ENCODE measurements around the gene RASA3.

RASA3 gene

GRCh38 chr13:114004420-114005205, 127.8 kb downstream of the RASA3 start:
- Mint-ChIP-seq H3K4me1 (no peaks in the 10 kb centered on the region), H3K27ac (peak overlapping the region; percentile 62), H3K9me3 (no peaks in the 10 kb centered on the region), H3K27me3 (no peaks in the 10 kb centered on the region), H3K4me3 (no peak overlapping the region), H3K36me3 (peaks cover 25% of the 10 kb centered on the region)
- DNase-seq, result no peak
- CTCF ChIA-PET, result no interaction called here

GRCh38 chr13:114002771-114003321, 129.6 kb downstream of the RASA3 start:
- Mint-ChIP-seq H3K27me3 (no peaks in the 10 kb centered on the region), H3K9me3 (no peaks in the 10 kb centered on the region), H3K4me3 (no peak overlapping the region), H3K36me3 (peaks cover 31% of the 10 kb centered on the region), H3K4me1 (no peaks in the 10 kb centered on the region), H3K27ac (no peak overlapping the region)
- no peak for DNase-seq
- CTCF ChIA-PET, result no interaction called here

GRCh38 chr13:114002009-114002544, 130.3 kb downstream of the RASA3 start:
- CTCF ChIA-PET, result no interaction called here
- H3K27ac Mint-ChIP-seq, result no peak overlapping the region
- DNase-seq, result no peak
- H3K27me3 Mint-ChIP-seq, result no peaks in the 10 kb centered on the region
- H3K4me1 Mint-ChIP-seq, result no peaks in the 10 kb centered on the region
- peaks cover 35% of the 10 kb centered on the region for H3K36me3 Mint-ChIP-seq
- H3K9me3 Mint-ChIP-seq, result no peaks in the 10 kb centered on the region
- no peak overlapping the region for H3K4me3 Mint-ChIP-seq

- no peak overlapping the region for H3K4me3 Mint-ChIP-seq
- DNase-seq, result no peak
- CTCF ChIA-PET, result no interaction called here
- no peaks in the 10 kb centered on the region for H3K4me1 Mint-ChIP-seq
- H3K9me3 Mint-ChIP-seq, result no peaks in the 10 kb centered on the region
- H3K27me3 Mint-ChIP-seq, result no peaks in the 10 kb centered on the region
- H3K27ac Mint-ChIP-seq, result no peak overlapping the region
- H3K36me3 Mint-ChIP-seq, result peaks cover 36% of the 10 kb centered on the region
Observed at GRCh38 chr13:114001331-114002008, 131.0 kb downstream of the RASA3 start.

GRCh38 chr13:114000151-114001040, 132.0 kb downstream of the RASA3 start:
- no peaks in the 10 kb centered on the region for H3K4me1 Mint-ChIP-seq
- H3K4me3 Mint-ChIP-seq, result no peak overlapping the region
- no peaks in the 10 kb centered on the region for H3K27me3 Mint-ChIP-seq
- H3K36me3 Mint-ChIP-seq, result peaks cover 36% of the 10 kb centered on the region
- H3K27ac Mint-ChIP-seq, result no peak overlapping the region
- no peaks in the 10 kb centered on the region for H3K9me3 Mint-ChIP-seq
- CTCF ChIA-PET, result no interaction called here
- DNase-seq, result no peak

GRCh38 chr13:113999618-113999910, 132.9 kb downstream of the RASA3 start:
- no peak overlapping the region for H3K4me3 Mint-ChIP-seq
- peaks cover 38% of the 10 kb centered on the region for H3K36me3 Mint-ChIP-seq
- CTCF ChIA-PET, result no interaction called here
- H3K4me1 Mint-ChIP-seq, result no peaks in the 10 kb centered on the region
- H3K27ac Mint-ChIP-seq, result no peak overlapping the region
- no peaks in the 10 kb centered on the region for H3K27me3 Mint-ChIP-seq
- no peaks in the 10 kb centered on the region for H3K9me3 Mint-ChIP-seq
- DNase-seq, result no peak

DNA sequence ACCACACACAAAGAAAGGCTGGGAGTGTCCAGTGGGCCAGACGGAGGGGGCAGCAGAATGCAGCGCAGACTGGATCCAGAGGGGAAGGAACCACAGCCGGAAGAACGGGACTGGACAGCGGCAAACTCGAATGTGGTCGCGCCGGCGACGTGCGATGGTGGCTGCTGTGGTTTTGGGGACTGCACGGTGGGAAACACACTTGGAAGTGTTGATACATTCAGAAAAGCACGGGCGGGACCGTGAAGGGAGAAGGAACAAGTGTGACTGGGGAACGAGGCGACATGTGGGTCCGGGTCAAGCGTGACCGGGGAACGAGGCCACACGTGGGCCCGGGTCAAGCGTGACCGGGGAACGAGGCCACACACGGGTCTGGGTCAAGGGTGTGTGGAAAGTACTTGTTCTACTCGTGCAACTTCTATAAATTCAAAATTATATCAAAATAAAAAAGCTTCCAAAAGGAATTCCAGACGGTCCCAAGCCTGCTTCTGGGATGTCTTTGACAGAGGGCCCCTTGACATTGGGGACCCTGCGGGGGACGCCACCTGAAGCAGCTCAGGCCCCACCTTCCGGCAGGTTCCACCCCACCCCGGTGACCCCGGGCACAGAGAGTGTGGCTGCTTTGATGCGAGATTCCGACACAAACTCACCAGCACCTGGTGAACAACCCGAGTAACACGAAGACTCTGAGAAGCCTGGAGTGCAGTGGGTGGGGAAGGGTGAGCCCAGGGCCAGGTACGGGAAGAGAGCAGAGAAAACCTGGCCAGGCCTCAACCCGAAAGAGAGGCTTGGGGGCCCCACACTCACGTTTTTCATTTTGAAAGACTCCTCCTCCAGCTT, 133.4 kb downstream of the RASA3 start:
- Mint-ChIP-seq H3K27me3 (no peaks in the 10 kb centered on the region), H3K9me3 (no peaks in the 10 kb centered on the region), H3K36me3 (peaks cover 42% of the 10 kb centered on the region), H3K4me1 (no peaks in the 10 kb centered on the region), H3K27ac (peak overlapping the region; percentile 72), H3K4me3 (no peak overlapping the region)
- DNase-seq, result no peak
- CTCF ChIA-PET, result no interaction called here

DNA sequence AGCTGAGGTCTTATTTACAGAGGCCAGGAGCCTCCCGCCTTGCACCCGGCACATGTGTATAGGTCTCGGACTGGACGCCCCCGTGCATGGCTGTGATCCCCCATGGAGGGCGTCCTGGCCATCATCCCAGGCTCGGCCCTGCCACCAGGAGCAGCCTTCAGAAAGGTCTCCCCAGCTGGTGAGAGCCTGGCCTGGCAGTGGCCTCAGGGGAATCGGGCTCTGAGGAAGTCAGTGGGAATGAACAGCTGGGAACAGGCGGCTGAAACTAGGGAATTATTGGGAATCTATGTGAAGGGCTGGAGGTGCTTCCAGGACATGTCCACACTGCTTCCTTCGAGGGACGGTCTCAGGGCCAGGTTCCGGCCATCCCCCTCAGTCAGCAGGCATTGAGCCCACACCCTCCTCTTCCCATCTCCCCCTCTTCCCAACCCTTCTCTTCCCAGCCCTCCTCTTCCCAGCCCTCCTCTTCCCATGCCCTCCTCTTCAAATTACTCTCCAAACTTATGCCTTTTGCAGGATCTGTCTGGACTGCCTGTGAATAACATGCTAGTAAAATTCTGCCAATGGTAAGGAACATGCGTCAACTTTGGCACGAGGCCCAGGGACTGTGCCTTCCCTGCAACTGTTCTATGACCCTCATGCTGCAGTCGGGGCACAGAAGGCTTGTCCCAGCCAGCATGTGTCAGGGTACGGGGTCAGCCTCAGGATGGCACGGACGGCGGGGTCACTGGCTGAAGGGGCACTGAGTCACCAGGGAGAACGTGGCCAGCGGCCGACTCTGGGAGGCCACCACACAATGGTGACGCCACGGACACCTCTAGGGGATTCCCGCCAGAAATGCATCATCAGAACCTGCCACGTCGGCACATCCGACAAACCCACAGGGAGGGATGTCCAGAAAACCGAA, 134.3 kb downstream of the RASA3 start:
- Mint-ChIP-seq H3K4me1 (no peaks in the 10 kb centered on the region), H3K27me3 (no peaks in the 10 kb centered on the region), H3K36me3 (peaks cover 44% of the 10 kb centered on the region), H3K4me3 (no peak overlapping the region), H3K9me3 (no peaks in the 10 kb centered on the region), H3K27ac (peak overlapping the region; percentile 72)
- CTCF ChIA-PET, result no interaction called here
- DNase-seq, result no peak

- CTCF ChIA-PET, result no interaction called here
- H3K27ac Mint-ChIP-seq, result no peak overlapping the region
Observed at GRCh38 chr13:113996912-113997745, 135.3 kb downstream of the RASA3 start.

GRCh38 chr13:113996081-113996911, 136.1 kb downstream of the RASA3 start:
- CTCF ChIA-PET, result no interaction called here
- no peaks in the 10 kb centered on the region for H3K27me3 Mint-ChIP-seq
- H3K36me3 Mint-ChIP-seq, result peaks cover 58% of the 10 kb centered on the region
- peaks cover 3% of the 10 kb centered on the region for H3K9me3 Mint-ChIP-seq
- DNase-seq, result no peak
- peaks cover 3% of the 10 kb centered on the region for H3K4me1 Mint-ChIP-seq
- no peak overlapping the region for H3K27ac Mint-ChIP-seq
- H3K4me3 Mint-ChIP-seq, result no peak overlapping the region

More at GRCh38 chr13:113996912-113997745, 135.3 kb downstream of the RASA3 start:
- Mint-ChIP-seq H3K4me1 (no peaks in the 10 kb centered on the region), H3K36me3 (peaks cover 54% of the 10 kb centered on the region), H3K27me3 (no peaks in the 10 kb centered on the region), H3K4me3 (no peak overlapping the region), H3K9me3 (no peaks in the 10 kb centered on the region)
- no peak for DNase-seq

DNA sequence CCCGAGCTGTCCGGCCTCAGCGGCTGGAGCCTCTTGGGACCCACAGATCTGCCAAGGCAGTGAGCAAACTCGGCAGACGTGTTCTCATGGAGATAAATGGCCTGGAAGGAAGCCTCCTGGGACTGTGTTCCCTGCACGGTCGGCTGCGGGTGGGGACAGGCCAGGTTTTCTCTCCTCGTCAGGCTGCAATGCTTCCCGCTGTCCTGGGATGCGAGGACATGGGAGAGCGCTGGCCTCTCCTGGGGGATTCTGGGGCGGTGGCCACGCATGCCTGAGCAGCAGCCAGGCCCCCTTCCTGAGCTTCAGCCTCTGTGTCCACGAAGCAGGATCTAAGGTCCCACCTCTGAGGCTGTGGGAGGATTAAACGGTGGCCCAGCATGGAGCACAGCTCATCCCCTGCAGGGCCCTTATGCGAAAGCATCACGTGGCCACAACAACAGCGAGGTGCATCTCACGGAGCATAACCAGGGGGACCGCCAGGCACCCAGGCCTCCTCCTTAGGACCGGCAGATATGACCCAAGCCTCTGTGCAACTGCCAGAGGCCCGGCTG, 137.3 kb downstream of the RASA3 start:
- Mint-ChIP-seq H3K27me3 (no peaks in the 10 kb centered on the region), H3K9me3 (peaks cover 3% of the 10 kb centered on the region), H3K36me3 (peaks cover 62% of the 10 kb centered on the region), H3K4me3 (no peak overlapping the region), H3K27ac (no peak overlapping the region), H3K4me1 (peaks cover 3% of the 10 kb centered on the region)
- no peak for DNase-seq
- CTCF ChIA-PET, result no interaction called here

Measured in activated naive CD4-positive, alpha-beta T cell treated with anti-CD3 and anti-CD28 coated beads, Interleukin-2, amount 10 ng/mL, durations not matched to agents 7 days and 5 days (primary cell).